ENCODE data around the gene KDM4B.

DNA sequence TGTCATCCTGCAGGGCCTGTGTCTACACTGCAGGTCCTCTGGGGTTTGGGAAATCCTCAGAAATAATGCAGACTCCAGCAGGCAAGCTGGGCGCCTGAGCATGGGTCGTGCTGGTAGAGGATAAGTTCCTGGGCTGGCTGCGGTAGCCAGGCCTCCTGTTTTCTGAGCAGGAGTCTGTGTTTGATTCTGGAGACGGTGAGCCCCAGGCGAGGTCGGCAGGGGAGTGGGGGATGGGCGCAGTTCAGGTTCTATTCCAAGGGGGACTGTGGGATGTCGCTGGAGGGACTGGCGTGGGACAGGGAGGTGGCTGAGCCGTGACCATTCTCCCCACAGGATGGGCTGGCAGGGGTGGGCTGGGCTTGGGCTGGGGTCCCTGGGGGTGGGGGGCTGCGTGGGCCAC lies 154.7 kb downstream of the KDM4B start:
- TF ChIP-seq POLR2A (IDR thresholded peaks at IDR 0.05; ENCODE audit: low read depth, low read length) (no peak), POLR2AphosphoS5 (IDR thresholded peaks at IDR 0.05; ENCODE audit: low read depth, low read length) (no peak)

Measured in GM12892 (cell line).